Keratinocyte (primary cell): ENCODE data around the gene TNFSF15.

Source experiments
- CTCF ChIP-seq, 3 experiments: IDR thresholded peaks in 1 of 3; conservative IDR thresholded peaks in 1 of 3; optimal IDR thresholded peaks in 1 of 3; 2 replicates in 2 of 3; 3 replicates in 1 of 3; pipeline versions ENCODE3 to v1.5.1; 2011; ENCODE audit warnings: low read length in 3 of 3, mild to moderate bottlenecking in 3 of 3, moderate library complexity in 2 of 3, control low read depth in 1 of 3, inconsistent platforms in 1 of 3; ENCODE audit not compliant: insufficient read depth in 2 of 3; ENCODE audit errors: extremely low read depth in 1 of 3
- EZH2 ChIP-seq: IDR thresholded peaks from one replicate; pipeline ENCODE4 v1.6.1; 2012; ENCODE audit warnings: inconsistent platforms, mild to moderate bottlenecking, low read length, moderate library complexity

DNA sequence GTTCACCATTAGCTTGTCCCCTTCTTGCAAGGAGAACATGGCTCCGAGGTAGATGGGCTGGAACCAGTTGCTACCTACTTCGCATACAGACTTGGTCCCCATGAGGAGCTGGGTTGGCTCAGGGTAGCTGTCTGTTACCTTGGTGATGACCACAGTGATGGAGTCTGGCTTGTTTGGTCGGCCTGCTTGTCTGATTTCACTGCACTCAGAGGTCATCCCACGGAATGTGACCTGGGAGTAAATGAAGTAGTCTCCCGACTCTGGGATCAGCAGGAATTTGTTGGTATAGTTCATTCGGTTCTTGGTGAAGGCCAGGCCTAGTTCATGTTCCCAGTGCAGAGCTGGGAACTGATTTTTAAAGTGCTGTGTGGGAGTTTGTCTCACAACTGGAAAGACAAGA, 15.3 kb downstream of the TNFSF15 start:
- TF ChIP-seq CTCF (optimal IDR thresholded peaks at IDR 0.05 in 1 of 3, IDR thresholded peaks at IDR 0.05 in 1 of 3, conservative IDR thresholded peaks at IDR 0.05 in 1 of 3; ENCODE audit: extremely low read depth in 1 of 3, insufficient read depth in 2 of 3, low read length in 3 of 3) (no peak), EZH2 (no peak)
